Omental fat pad (tissue), 4 donors: ENCODE data around the gene TMEM164. TPM values are rescaled to one million over a fixed set of nuclear protein-coding genes. Genes with fewer than 3 reads are reported as not detected.

ENCODE experiments used
- ATAC-seq: fragments of 150-250 bp; one replicate; pipeline ENCODE4 v1.9.1; 2016; ENCODE audit warnings: mild to moderate bottlenecking, moderate library complexity; ENCODE audit not compliant: low FRiP score
- DNase-seq: peaks from one replicate; pipeline ENCODE4 v3.0.0-alpha.2; 2019; ENCODE audit warnings: low spot score
- total RNA-seq, 4 donors: library from RNA; depleted of rRNA; stranded (reverse); fragments of >200 nt; gene quantifications; one replicate each; pipeline ENCODE4 v1.1.0, GENCODE V29; 2016
- TF ChIP-seq, protein P1 (sequence below), 3 donors: fragments of 450-650 bp; IDR thresholded peaks; one replicate each; pipeline ENCODE4 v1.5.1; 2016 to 2017; ENCODE audit warnings: antibody characterized with exemption in 3 of 3, mild to moderate bottlenecking in 3 of 3, moderate library complexity in 2 of 3

TMEM164 gene
- total RNA-seq, 4 donors from 2014 or later, result 24.6 to 56.9 (median 42.1) TPM

DNA sequence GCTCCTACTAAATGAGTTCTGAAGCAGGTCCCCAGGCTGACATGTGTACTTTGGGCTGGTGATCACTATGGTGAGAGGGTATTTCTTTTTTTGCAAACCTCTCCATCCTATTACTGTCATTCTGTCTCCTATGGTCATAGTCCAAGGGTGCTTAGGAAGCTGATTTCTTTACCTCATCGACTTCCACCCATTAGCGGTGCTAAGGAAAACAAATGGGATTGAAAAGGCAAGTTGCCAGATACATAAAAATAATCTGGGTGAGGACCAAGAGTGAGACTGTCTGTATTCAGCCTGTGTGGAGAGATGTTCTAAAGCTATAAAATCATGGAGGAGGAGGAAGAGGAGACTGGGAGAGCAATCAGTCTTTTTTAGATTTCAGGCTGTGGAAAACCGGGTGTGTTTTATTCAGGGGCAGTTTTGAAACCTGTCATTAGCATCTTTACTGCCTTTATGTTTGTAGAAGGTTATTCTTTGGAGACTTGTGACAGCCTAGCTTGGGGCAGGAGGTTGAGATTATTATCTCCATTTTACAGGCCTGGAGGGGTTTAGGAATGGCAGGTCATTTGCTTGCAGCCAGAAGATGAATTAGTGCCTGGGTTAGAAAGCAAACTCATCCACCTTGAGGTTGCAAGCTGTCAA, 1.9 kb downstream of the TMEM164 start:
- no peak for ATAC-seq
- TF ChIP-seq, protein P1, sequence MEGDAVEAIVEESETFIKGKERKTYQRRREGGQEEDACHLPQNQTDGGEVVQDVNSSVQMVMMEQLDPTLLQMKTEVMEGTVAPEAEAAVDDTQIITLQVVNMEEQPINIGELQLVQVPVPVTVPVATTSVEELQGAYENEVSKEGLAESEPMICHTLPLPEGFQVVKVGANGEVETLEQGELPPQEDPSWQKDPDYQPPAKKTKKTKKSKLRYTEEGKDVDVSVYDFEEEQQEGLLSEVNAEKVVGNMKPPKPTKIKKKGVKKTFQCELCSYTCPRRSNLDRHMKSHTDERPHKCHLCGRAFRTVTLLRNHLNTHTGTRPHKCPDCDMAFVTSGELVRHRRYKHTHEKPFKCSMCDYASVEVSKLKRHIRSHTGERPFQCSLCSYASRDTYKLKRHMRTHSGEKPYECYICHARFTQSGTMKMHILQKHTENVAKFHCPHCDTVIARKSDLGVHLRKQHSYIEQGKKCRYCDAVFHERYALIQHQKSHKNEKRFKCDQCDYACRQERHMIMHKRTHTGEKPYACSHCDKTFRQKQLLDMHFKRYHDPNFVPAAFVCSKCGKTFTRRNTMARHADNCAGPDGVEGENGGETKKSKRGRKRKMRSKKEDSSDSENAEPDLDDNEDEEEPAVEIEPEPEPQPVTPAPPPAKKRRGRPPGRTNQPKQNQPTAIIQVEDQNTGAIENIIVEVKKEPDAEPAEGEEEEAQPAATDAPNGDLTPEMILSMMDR (IDR thresholded peaks at IDR 0.05), result no peak

DNA sequence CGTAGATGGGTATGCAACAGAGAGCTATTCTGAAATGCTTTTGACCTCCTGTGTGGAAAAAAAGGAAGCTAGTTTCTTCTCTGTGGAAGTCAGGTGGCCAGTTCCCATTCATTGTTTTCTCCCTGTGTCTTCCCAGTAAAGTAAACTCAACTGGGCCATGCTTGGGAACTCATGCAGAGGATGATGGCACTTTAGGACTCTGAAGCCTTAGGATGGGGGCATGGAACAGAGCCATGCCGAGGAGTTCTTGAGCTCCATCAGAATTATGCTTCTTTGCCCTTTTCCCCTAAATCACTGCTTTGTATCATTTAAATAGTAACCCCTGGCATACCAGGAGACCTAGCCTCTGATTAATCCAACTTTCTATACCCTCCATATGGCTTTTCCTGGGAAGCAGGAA, 3.2 kb downstream of the TMEM164 start:
- ATAC-seq, result no peak
- TF ChIP-seq, protein P1 (IDR thresholded peaks at IDR 0.05), result no peak
- no peak for DNase-seq

More for the DNA sequence above, 1.9 kb downstream of the TMEM164 start:
- no peak for DNase-seq

DNA sequence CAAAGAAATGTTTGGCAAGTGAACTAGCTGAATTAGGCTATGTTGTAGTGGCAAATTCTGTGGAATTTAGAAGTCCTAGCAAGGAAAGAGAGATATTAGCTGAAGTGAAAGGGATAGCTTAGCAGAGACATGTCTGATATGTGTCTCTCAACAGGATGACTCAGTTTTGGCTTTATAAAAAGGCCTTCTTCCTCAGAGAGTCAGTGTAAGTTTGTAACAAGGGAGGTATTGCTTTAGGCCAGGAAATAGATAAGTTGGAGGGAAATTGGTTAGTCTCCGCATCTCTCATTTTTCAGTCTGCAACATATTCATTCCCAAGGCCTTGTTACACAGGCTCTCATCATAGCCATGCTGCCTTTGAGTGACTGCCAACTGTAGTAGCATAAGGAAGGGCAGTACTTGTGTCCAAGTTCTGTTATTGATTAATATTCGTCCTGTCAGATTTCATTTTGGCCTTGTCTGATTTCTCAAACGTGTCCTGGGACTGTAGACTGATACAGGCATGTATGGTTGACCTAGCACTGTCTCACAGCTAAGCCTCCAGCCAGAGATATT, 4.0 kb downstream of the TMEM164 start:
- ATAC-seq (no peak), DNase-seq (no peak)
- TF ChIP-seq, protein P1 (IDR thresholded peaks at IDR 0.05), result no peak

DNA sequence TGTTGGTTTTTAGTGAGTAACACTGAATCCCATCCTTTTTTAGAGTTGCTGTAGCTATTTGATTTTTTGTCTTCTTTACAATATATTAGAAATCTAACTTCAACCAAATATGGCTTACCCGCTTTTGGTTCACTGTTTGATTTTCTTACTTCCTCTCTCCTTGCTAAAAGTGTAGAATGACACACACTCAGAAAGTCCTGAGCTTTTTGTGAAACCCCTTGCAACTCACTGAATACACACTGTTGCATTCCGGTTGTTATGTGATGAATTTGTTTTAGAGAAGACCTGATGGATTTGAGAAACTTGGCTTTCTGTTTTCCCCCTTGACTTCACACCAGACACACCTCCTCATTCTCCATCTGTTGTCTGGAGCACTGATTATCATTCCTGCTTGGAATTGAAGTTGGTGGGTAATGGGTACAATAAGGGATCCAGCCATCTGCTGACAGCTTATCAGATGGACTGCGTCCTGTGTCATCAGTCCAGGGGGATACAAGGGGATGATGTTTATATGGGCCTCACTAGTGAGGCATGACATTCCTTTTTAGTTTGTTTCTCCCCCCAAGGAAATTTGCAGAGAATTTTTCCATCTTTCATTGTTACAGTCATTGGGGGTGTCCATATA, 5.2 kb downstream of the TMEM164 start:
- no peak for ATAC-seq

DNA sequence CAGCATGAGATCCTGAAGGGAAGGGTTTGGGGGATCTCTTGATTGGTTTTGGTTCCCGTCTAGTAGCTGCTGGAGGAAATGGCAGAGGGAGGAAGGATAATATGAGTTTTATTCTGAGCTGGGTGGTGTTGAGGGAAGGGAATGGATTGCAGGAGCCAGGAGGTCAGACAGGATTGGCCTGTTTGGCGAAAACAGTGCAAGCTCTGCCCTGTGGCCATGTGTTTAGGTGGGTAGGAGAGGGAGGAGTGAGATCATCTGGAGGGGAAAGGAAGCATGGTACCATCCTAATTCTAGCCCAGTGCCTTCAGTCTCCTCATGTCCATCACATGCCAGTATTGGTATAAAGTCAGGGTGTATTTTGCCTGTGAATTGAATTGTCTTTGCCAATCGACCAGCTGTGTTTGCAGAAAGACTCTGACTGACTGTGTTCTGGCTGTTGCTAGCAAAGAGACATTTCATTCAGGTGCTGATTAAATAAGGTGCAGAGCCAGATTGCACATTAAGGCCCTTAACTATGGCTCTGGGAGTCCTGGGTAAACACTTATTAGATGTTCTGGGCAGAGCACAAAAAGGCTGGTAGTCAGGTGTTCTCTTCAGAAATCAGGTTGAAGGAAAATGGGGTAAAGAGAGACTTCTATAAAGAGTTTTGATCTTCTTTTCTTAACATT, 10.0 kb downstream of the TMEM164 start:
- DNase-seq, result no peak
- TF ChIP-seq, protein P1 (IDR thresholded peaks at IDR 0.05), result no peak
- no peak for ATAC-seq

More for the DNA sequence above, 5.2 kb downstream of the TMEM164 start:
- TF ChIP-seq, protein P1 (IDR thresholded peaks at IDR 0.05), result no peak
- DNase-seq, result no peak

DNA sequence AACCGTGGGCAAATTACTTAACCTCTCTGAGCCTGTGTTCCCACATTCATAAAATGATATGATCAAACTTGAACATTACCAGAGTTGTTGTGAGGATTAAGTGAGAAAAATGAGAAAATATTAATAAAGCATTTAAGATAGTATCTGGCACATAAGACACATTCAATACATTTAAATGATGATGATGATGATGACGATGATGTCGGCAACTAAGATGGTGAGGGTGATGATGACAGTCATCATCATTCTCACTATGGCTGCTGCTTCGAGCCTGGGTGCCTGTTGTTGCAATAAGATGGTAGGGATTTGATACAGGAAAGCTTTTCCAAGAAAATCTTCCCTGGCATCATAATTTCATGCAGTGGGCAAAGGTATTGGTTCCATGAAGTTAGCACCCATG, 11.1 kb downstream of the TMEM164 start:
- TF ChIP-seq, protein P1 (IDR thresholded peaks at IDR 0.05), result no peak
- ATAC-seq, result no peak
- DNase-seq, result no peak
